MCF 10A (cell line): Measurements from ENCODE around the gene CLCF1. TPM values are rescaled to one million over a fixed set of nuclear protein-coding genes. Genes with fewer than 3 reads are reported as not detected.
A peak's percentile ranks its signal among the peaks of the same experiment; 100 is the strongest.
"Not testable (repeated sequence)": the region's sequence is repeated elsewhere in the genome, so short reads cannot be mapped to it uniquely, and the experiment has no call there.

Experiments
- BruUV-seq: library from RNA; stranded (reverse); fragments of 400-500 nt; replicated peaks from 2 replicates; lab custom pipeline; 2021; lab: Mats Ljungman, UMichigan
- CTCF ChIA-PET: fragments of 300-600 bp; sonication (Branson Sonifier 250); formaldehyde crosslinking; extraction: SDS; loops from one replicate; lab custom pipeline; 2021; ENCODE audit warnings: antibody characterized with exemption, inconsistent platforms; lab: Yijun Ruan, JAX
- POLR2A ChIA-PET: fragments of 300-600, 350-650 bp; sonication (Branson Sonifier 250); formaldehyde crosslinking; extraction: SDS; loops from one replicate; lab custom pipeline; 2020; ENCODE audit warnings: antibody characterized with exemption, inconsistent platforms; lab: Yijun Ruan, JAX
- DNase-seq: peaks from one replicate; pipeline ENCODE4 v3.0.0-alpha.2; 2018; ENCODE audit not compliant: unreplicated experiment
- H3K27ac Mint-ChIP-seq: one replicate; pipeline ENCODE4 v1.8.0; 2022; ENCODE audit warnings: mild to moderate bottlenecking, low read depth, mixed read lengths; ENCODE audit not compliant: unreplicated experiment
- H3K27me3 Mint-ChIP-seq: one replicate; pipeline ENCODE4 v1.8.0; 2022; ENCODE audit warnings: mixed read lengths; ENCODE audit not compliant: insufficient read depth, unreplicated experiment
- H3K36me3 Mint-ChIP-seq: one replicate; pipeline ENCODE4 v1.8.0; 2022; ENCODE audit warnings: mild to moderate bottlenecking, moderate library complexity, mixed read lengths; ENCODE audit not compliant: insufficient read depth, unreplicated experiment
- H3K4me1 Mint-ChIP-seq: one replicate; pipeline ENCODE4 v1.8.0; 2022; ENCODE audit warnings: mixed read lengths; ENCODE audit not compliant: insufficient read depth, unreplicated experiment
- H3K4me3 Mint-ChIP-seq: one replicate; pipeline ENCODE4 v1.8.0; 2022; ENCODE audit warnings: mild to moderate bottlenecking, moderate library complexity, mixed read lengths; ENCODE audit not compliant: unreplicated experiment
- H3K9me3 Mint-ChIP-seq: one replicate; pipeline ENCODE4 v1.8.0; 2022; ENCODE audit warnings: mixed read lengths; ENCODE audit not compliant: unreplicated experiment
- CTCF ChIP-seq: fragments of 200-600 bp; IDR thresholded peaks from one replicate; pipeline ENCODE4 v1.8.0; 2022; ENCODE audit warnings: antibody characterized with exemption, mild to moderate bottlenecking; ENCODE audit not compliant: unreplicated experiment
- intact Hi-C: fragments of 100-400 bp; cut with micrococcal nuclease; formaldehyde crosslinking; loops from 2 replicates; pipeline ENCODE4 v1.14.1; 2022
- total RNA-seq: library from RNA; stranded (reverse); gene quantifications from 2 replicates; pipeline ENCODE4 v1.2.3, GENCODE V29; 2022

The CLCF1 gene
- total RNA-seq, 1 experiment from 2014 or later = 5.8 TPM

- no peaks in the 10 kb centered on the region for H3K27me3 Mint-ChIP-seq
- TF ChIP-seq CTCF = no peak
- no peak overlapping the region for H3K27ac Mint-ChIP-seq
- H3K4me3 Mint-ChIP-seq = no peak overlapping the region
- no peak for DNase-seq
- peaks cover 19% of the 10 kb centered on the region for H3K36me3 Mint-ChIP-seq
- H3K9me3 Mint-ChIP-seq = no peaks in the 10 kb centered on the region
- H3K4me1 Mint-ChIP-seq = peaks cover 11% of the 10 kb centered on the region
- BruUV-seq = no TSS peak
- ChIA-PET POLR2A (interaction anchor here (0.6 to 2.2 kb wide), 4 partner anchors 9 to 81 kb away, joined by 3 to 11 read pairs (median 4); partner anchors contain the start of gene POLD4), CTCF (interaction anchor here (0.6 to 6.9 kb wide), 7 partner anchors 17 to 61 kb away, joined by 3 to 104 read pairs (median 15); no protein-coding TSS in a partner anchor)
- intact Hi-C loops = no loop called here
Measured at GRCh38 chr11:67321313-67321871, 52.0 kb downstream of the CLCF1 start.

DNA sequence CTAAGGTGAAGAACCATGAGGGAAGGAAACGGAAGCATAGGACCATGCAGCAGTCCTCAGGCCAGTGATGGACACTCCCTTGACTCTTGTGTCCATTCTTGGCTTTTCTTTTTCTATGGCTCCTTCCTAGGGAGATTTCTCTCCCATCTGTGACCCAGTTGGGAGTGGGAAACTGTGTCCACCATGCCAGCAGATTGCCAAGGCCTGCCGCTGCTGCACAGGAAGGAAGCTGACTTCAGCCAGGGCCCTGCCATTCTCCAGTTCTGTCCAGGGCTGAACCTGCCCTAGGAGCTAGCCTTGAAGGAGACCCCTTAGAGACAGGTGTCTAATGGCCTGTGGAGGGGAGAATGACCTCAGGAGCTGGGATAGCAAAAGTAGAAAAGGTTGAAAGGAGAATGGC is 52.7 kb downstream of the CLCF1 start:
- Mint-ChIP-seq H3K4me3 (no peak overlapping the region), H3K36me3 (peaks cover 13% of the 10 kb centered on the region), H3K27me3 (no peaks in the 10 kb centered on the region), H3K9me3 (no peaks in the 10 kb centered on the region), H3K27ac (no peak overlapping the region), H3K4me1 (peaks cover 11% of the 10 kb centered on the region)
- no peak for TF ChIP-seq CTCF
- POLR2A ChIA-PET = interaction anchor here (2.2 to 8.6 kb wide), 3 partner anchors 17 to 33 kb away, joined by 11 to 107 read pairs (median 28); partner anchors contain the start of genes POLD4 and SSH3
- no peak for DNase-seq
- BruUV-seq = no TSS peak
- CTCF ChIA-PET = interaction anchor here (0.5 to 6.9 kb wide), 8 partner anchors 18 to 62 kb away, joined by 3 to 104 read pairs (median 10); no protein-coding TSS in a partner anchor
- intact Hi-C loops = no loop called here

GRCh38 chr11:67320011-67320410 is 53.4 kb downstream of the CLCF1 start:
- intact Hi-C loops = no loop called here
- ChIA-PET POLR2A (interaction anchor here (2.2 to 8.6 kb wide), 5 partner anchors 17 to 57 kb away, joined by 11 to 107 read pairs (median 28); partner anchors contain the start of genes ANKRD13D, POLD4 and SSH3), CTCF (interaction anchor here (1.1 to 6.9 kb wide), 8 partner anchors 26 to 266 kb away, joined by 4 to 104 read pairs (median 11); partner anchors contain the start of gene POLD4)
- no TSS peak for BruUV-seq
- TF ChIP-seq CTCF = no peak
- H3K4me1 Mint-ChIP-seq = peaks cover 11% of the 10 kb centered on the region
- no peaks in the 10 kb centered on the region for H3K9me3 Mint-ChIP-seq
- no peaks in the 10 kb centered on the region for H3K27me3 Mint-ChIP-seq
- peaks cover 8% of the 10 kb centered on the region for H3K36me3 Mint-ChIP-seq
- DNase-seq = no peak
- no peak overlapping the region for H3K27ac Mint-ChIP-seq
- no peak overlapping the region for H3K4me3 Mint-ChIP-seq

GRCh38 chr11:67318876-67319275 is 54.5 kb downstream of the CLCF1 start:
- H3K27me3 Mint-ChIP-seq, H3K9me3 Mint-ChIP-seq, BruUV-seq, intact Hi-C loops, H3K36me3 Mint-ChIP-seq, DNase-seq: not testable (repeated sequence)
- Mint-ChIP-seq H3K27ac (peak overlapping the region; percentile 93), H3K4me1 (peaks cover 15% of the 10 kb centered on the region), H3K4me3 (peak overlapping the region; percentile 99)
- POLR2A ChIA-PET = interaction anchor here (0.8 to 8.6 kb wide), 12 partner anchors 9 to 263 kb away, joined by 3 to 107 read pairs (median 26); partner anchors contain the start of genes ANKRD13D, GRK2, POLD4 and SSH3
- CTCF ChIA-PET = interaction anchor here (0.8 to 6.9 kb wide), 9 partner anchors 27 to 64 kb away, joined by 4 to 104 read pairs (median 10); partner anchors contain the start of gene POLD4
